H9 (cell line): ENCODE results near the gene AXIN2. TPM values are rescaled to one million over a fixed set of nuclear protein-coding genes. Genes with fewer than 3 reads are reported as not detected.

Experiments used
- DNase-seq: peaks from one replicate; pipeline ENCODE4 v3.0.0-alpha.2; 2017
- H2AFZ ChIP-seq: one replicate; pipeline ENCODE4 v1.6.1; 2013; ENCODE audit warnings: mild to moderate bottlenecking, low read length, control low read depth, moderate library complexity
- H2AK5ac ChIP-seq: 2 replicates; pipeline ENCODE4 v1.6.1; 2013; ENCODE audit warnings: low read length, control low read depth, mixed read lengths; ENCODE audit not compliant: insufficient read length
- H2BK120ac ChIP-seq: one replicate; pipeline ENCODE4 v1.6.1; 2013; ENCODE audit warnings: low read depth, mild to moderate bottlenecking, low read length, control low read depth, inconsistent platforms; ENCODE audit not compliant: poor library complexity, severe bottlenecking
- H2BK12ac ChIP-seq: 2 replicates; pipeline ENCODE4 v1.6.1; 2013; ENCODE audit warnings: low read length, control low read depth, mixed read lengths, low read depth; ENCODE audit not compliant: insufficient read length
- H2BK15ac ChIP-seq: 2 replicates; pipeline ENCODE4 v1.6.1; 2013; ENCODE audit warnings: low read depth, low read length, control low read depth
- H2BK20ac ChIP-seq: one replicate; pipeline ENCODE4 v1.6.1; 2013; ENCODE audit warnings: low read depth, mild to moderate bottlenecking, low read length, control low read depth, inconsistent platforms; ENCODE audit not compliant: poor library complexity, severe bottlenecking
- H2BK5ac ChIP-seq: 2 replicates; pipeline ENCODE4 v1.6.1; 2013; ENCODE audit warnings: low read length, control low read depth, mixed read lengths; ENCODE audit not compliant: insufficient read length
- H3K14ac ChIP-seq: 2 replicates; pipeline ENCODE4 v1.6.1; 2013; ENCODE audit warnings: low read length, control low read depth; ENCODE audit not compliant: insufficient read depth
- H3K18ac ChIP-seq: 2 replicates; pipeline ENCODE4 v1.6.1; 2013; ENCODE audit warnings: low read depth, mild to moderate bottlenecking, mixed read lengths, low read length, control low read depth; ENCODE audit not compliant: insufficient read length
- H3K23ac ChIP-seq: 2 replicates; pipeline ENCODE4 v1.6.1; 2013; ENCODE audit warnings: low read length, control low read depth, mixed read lengths, low read depth; ENCODE audit not compliant: insufficient read length
- H3K23me2 ChIP-seq: 2 replicates; pipeline ENCODE4 v1.6.1; 2013; ENCODE audit warnings: low read depth, mild to moderate bottlenecking, mixed read lengths, low read length, control low read depth; ENCODE audit not compliant: insufficient read length, poor library complexity, severe bottlenecking
- H3K27ac ChIP-seq: 2 replicates; pipeline ENCODE4 v1.5.1; 2013; ENCODE audit warnings: low read length, control low read depth, mixed read lengths, low read depth; ENCODE audit not compliant: insufficient read length
- H3K27me3 ChIP-seq: 2 replicates; pipeline ENCODE4 v1.6.1; 2013; ENCODE audit warnings: low read length, control low read depth, inconsistent platforms; ENCODE audit not compliant: insufficient read depth
- H3K4ac ChIP-seq: 2 replicates; pipeline ENCODE4 v1.6.1; 2013; ENCODE audit warnings: low read depth, mild to moderate bottlenecking, control low read depth, inconsistent platforms, low read length, moderate library complexity
- H3K4me1 ChIP-seq: 2 replicates; pipeline ENCODE4 v1.6.1; 2013; ENCODE audit warnings: low read length, control low read depth, inconsistent platforms; ENCODE audit not compliant: insufficient read depth
- H3K4me2 ChIP-seq: 2 replicates; pipeline ENCODE4 v1.6.1; 2013; ENCODE audit warnings: low read length, control low read depth, mixed read lengths; ENCODE audit not compliant: insufficient read length, insufficient read depth
- H3K56ac ChIP-seq: 2 replicates; pipeline ENCODE4 v1.6.1; 2013; ENCODE audit warnings: low read depth, mild to moderate bottlenecking, mixed read lengths, low read length, control low read depth; ENCODE audit not compliant: insufficient read length
- H3K79me1 ChIP-seq: 2 replicates; pipeline ENCODE4 v1.6.1; 2013; ENCODE audit warnings: low read depth, mild to moderate bottlenecking, moderate library complexity, low read length, control low read depth, inconsistent platforms; ENCODE audit not compliant: insufficient read depth, poor library complexity, severe bottlenecking
- H3K79me2 ChIP-seq: 2 replicates; pipeline ENCODE4 v1.6.1; 2013; ENCODE audit warnings: low read length, control low read depth, inconsistent platforms; ENCODE audit not compliant: insufficient read depth
- H3K9ac ChIP-seq: 2 replicates; pipeline ENCODE4 v1.6.1; 2013; ENCODE audit warnings: low read length, control low read depth, mixed read lengths; ENCODE audit not compliant: insufficient read length; ENCODE audit errors: extremely low read depth
- H3K9me3 ChIP-seq: one replicate; pipeline ENCODE4 v1.6.1; 2013; ENCODE audit warnings: low read depth, low read length, inconsistent platforms; ENCODE audit not compliant: control insufficient read depth
- H3T11ph ChIP-seq: one replicate; pipeline ENCODE4 v1.6.1; 2013; ENCODE audit warnings: mild to moderate bottlenecking, low read length, control low read depth, inconsistent platforms
- H4K20me1 ChIP-seq: one replicate; pipeline ENCODE4 v1.6.1; 2013; ENCODE audit not compliant: control insufficient read depth, insufficient read length, insufficient read depth
- H4K5ac ChIP-seq: 2 replicates; pipeline ENCODE4 v1.6.1; 2013; ENCODE audit warnings: low read depth, mild to moderate bottlenecking, mixed read lengths, low read length, control low read depth; ENCODE audit not compliant: insufficient read length
- H4K8ac ChIP-seq: replicated peaks from 2 replicates; pipeline ENCODE4 v1.6.1; 2013; ENCODE audit warnings: low read length, control low read depth, mixed read lengths, low read depth; ENCODE audit not compliant: insufficient read length
- H4K91ac ChIP-seq: 2 replicates; pipeline ENCODE4 v1.6.1; 2013; ENCODE audit warnings: low read depth, mild to moderate bottlenecking, moderate library complexity, mixed read lengths, low read length, control low read depth; ENCODE audit not compliant: insufficient read length
- H3K27ac Mint-ChIP-seq, 3 experiments: 2 replicates in 2 of 3; 3 replicates in 1 of 3; pipeline ENCODE4 v1.8.0; 2020 to 2021; ENCODE audit warnings: mixed read lengths in 3 of 3, mild to moderate bottlenecking in 1 of 3, moderate library complexity in 1 of 3
- H3K27me3 Mint-ChIP-seq: 2 replicates; pipeline ENCODE4 v1.8.0; 2021; ENCODE audit warnings: low read depth, mild to moderate bottlenecking, moderate library complexity, mixed read lengths
- H3K36me3 Mint-ChIP-seq, 3 experiments: 2 replicates in 2 of 3; 3 replicates in 1 of 3; pipeline ENCODE4 v1.8.0; 2020 to 2021; ENCODE audit warnings: low read depth in 3 of 3, mixed read lengths in 3 of 3; ENCODE audit not compliant: insufficient read depth in 1 of 3
- H3K4me1 Mint-ChIP-seq, 2 experiments: 2 replicates each; pipeline ENCODE4 v1.8.0; 2020; ENCODE audit warnings: mixed read lengths in 2 of 2
- H3K4me3 Mint-ChIP-seq, 2 experiments: 2 replicates in 1 of 2; 3 replicates in 1 of 2; pipeline ENCODE4 v1.8.0; 2020 to 2021; ENCODE audit warnings: mild to moderate bottlenecking in 2 of 2, mixed read lengths in 2 of 2, moderate library complexity in 1 of 2
- H3K9me3 Mint-ChIP-seq, 2 experiments: 2 replicates in 1 of 2; 3 replicates in 1 of 2; pipeline ENCODE4 v1.8.0; 2020; ENCODE audit warnings: mild to moderate bottlenecking in 2 of 2, mixed read lengths in 2 of 2, moderate library complexity in 1 of 2
- WGBS: extraction: QIAGEN DNeasy Blood & Tissue Kit; methylation state at CpG from one replicate; pipeline ENCODE4 v1.1.7; 2013; ENCODE audit warnings: missing lambda C conversion rate, low lambda C conversion rate, mixed read lengths; ENCODE audit not compliant: insufficient read length; ENCODE audit errors: extremely low coverage; 5-methylcytosine and 5-hydroxymethylcytosine counted together
- total RNA-seq: library from RNA; stranded (reverse); gene quantifications from 2 replicates; pipeline ENCODE4 v1.2.1, GENCODE V29; 2021
- TF ChIP-seq, protein P1 (sequence below): fragments of 200-600 bp; sonication (generic); conservative IDR thresholded peaks from 3 replicates; pipeline ENCODE4 v1.8.0; 2021; ENCODE audit warnings: antibody characterized with exemption, mild to moderate bottlenecking

Gene AXIN2
- total RNA-seq, 1 experiment from 2014 or later, result 35.0 TPM

DNA sequence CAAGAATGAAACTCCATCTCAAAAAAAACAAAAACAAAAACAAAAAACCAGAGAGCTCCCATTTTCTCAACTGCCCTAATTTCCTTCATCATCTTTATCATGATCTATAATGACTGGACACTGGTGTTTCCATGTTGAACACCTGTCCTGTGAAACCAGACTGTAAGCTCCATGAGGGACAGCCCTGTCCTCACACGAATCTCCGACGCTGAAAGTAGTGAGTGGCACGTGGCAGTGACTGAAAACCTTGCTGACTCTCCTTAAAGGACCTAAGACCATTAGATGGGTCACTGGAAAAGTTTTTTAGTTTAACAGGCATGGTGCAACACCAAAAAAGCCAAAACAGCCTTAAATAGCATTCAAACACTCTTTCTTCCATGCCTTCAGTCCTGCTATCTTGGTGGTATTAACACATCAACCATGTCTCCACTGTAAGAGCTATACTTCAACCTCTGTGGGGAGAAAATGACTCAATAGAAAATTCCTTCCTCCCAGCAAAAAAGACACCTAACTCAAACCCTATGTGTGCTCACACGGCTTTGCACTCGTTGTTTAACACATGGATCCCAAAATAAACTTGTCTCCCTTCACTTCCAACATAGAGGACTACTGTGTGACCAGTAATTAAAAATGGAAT lies 8.3 kb downstream of the AXIN2 start:
- H4K8ac ChIP-seq, result no peak overlapping the region
- H2BK20ac ChIP-seq, result no peak overlapping the region
- H3K79me2 ChIP-seq, result peaks cover 46% of the 10 kb centered on the region; the same call in 1 of the 2 replicates
- H4K5ac ChIP-seq, result no peak overlapping the region
- H2BK120ac ChIP-seq, result no peak overlapping the region
- no peaks in the 10 kb centered on the region for H3K27me3 Mint-ChIP-seq
- H4K20me1 ChIP-seq, result peaks cover 3% of the 10 kb centered on the region
- no peaks in the 10 kb centered on the region for H3K9me3 ChIP-seq
- peaks cover 33 to 40% of the 10 kb centered on the region in 2 experiments for H3K4me1 Mint-ChIP-seq
- H3K9ac ChIP-seq, result no peak overlapping the region
- H3K36me3 Mint-ChIP-seq, result peaks cover 25 to 46% (median 35%) of the 10 kb centered on the region in 3 experiments; a peak in 6 of 7 replicates
- H3K4ac ChIP-seq, result no peak overlapping the region
- H4K91ac ChIP-seq, result no peak overlapping the region
- H2AFZ ChIP-seq, result no peak overlapping the region
- no peak overlapping the region for H3K56ac ChIP-seq
- no peak overlapping the region for H2AK5ac ChIP-seq
- H2BK15ac ChIP-seq, result no peak overlapping the region
- no peak overlapping the region for H3K23ac ChIP-seq
- H3K27ac Mint-ChIP-seq, result peak overlapping the region in 1 of 3 experiments; percentile 57; a peak in 4 of 7 replicates
- H3K4me3 Mint-ChIP-seq, result no peak overlapping the region
- no peak overlapping the region for H3K14ac ChIP-seq
- H2BK5ac ChIP-seq, result no peak overlapping the region
- WGBS, result no CpG with 5 or more reads among the region's 6 CpGs
- TF ChIP-seq, protein P1, sequence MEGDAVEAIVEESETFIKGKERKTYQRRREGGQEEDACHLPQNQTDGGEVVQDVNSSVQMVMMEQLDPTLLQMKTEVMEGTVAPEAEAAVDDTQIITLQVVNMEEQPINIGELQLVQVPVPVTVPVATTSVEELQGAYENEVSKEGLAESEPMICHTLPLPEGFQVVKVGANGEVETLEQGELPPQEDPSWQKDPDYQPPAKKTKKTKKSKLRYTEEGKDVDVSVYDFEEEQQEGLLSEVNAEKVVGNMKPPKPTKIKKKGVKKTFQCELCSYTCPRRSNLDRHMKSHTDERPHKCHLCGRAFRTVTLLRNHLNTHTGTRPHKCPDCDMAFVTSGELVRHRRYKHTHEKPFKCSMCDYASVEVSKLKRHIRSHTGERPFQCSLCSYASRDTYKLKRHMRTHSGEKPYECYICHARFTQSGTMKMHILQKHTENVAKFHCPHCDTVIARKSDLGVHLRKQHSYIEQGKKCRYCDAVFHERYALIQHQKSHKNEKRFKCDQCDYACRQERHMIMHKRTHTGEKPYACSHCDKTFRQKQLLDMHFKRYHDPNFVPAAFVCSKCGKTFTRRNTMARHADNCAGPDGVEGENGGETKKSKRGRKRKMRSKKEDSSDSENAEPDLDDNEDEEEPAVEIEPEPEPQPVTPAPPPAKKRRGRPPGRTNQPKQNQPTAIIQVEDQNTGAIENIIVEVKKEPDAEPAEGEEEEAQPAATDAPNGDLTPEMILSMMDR, result no peak
- no peak overlapping the region for H3K27ac ChIP-seq
- no peak overlapping the region for H2BK12ac ChIP-seq
- peaks cover 7% of the 10 kb centered on the region for H3K23me2 ChIP-seq
- H3K79me1 ChIP-seq, result peaks cover 41% of the 10 kb centered on the region
- H3K9me3 Mint-ChIP-seq, result no peaks in the 10 kb centered on the region
- DNase-seq, result no peak
- H3K4me2 ChIP-seq, result no peak overlapping the region
- H3K18ac ChIP-seq, result no peak overlapping the region
- peaks cover 16% of the 10 kb centered on the region; the same call in 1 of the 2 replicates for H3K4me1 ChIP-seq
- no peak overlapping the region for H3T11ph ChIP-seq
- H3K27me3 ChIP-seq, result no peaks in the 10 kb centered on the region; the same call in 1 of the 2 replicates
